Measurements from ENCODE around the gene NFAM1.

Gene NFAM1

DNA sequence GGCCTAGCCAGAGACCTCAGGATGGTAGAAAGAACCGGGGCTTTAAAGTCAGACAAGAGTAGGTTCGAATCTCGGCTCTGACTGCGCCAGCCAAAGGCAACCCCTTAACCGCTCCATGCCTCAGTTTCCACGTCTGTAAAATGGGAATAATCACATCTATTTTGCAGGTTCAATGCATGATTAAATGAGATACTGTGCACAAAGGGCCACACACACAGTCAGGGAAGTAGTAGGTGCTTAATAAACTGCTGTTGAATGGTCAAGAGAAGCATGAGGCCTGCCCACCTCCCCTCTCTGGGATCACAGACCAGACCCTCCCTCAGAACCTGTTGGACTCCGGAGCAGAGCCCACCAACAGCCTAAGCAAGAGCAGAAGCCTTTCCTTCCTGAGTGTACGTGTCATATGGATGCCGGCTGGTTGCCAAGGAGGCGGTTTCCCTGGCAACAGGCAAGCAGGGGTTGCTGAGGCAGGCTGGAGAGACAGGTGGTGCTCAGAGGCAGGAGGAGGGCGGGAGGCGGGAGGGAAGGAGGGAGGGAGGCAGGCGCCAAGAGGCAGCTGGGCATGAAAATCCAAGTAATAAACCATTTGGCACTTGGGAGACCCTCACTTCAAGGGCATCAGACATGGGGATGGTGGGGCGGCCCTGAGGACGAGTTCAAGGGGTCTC lies 43.9 kb downstream of the NFAM1 start:
- in situ Hi-C loops (cut with MboI; ENCODE audit: low sequenced_read_pairs): no loop called here

GRCh38 chr22:42387631-42388030 lies 44.6 kb downstream of the NFAM1 start:
- in situ Hi-C loops (cut with MboI; ENCODE audit: low sequenced_read_pairs): no loop called here

GRCh38 chr22:42385696-42386095 lies 46.5 kb downstream of the NFAM1 start:
- in situ Hi-C loops (cut with MboI; ENCODE audit: low sequenced_read_pairs): no loop called here

GRCh38 chr22:42384506-42384905 lies 47.7 kb downstream of the NFAM1 start:
- in situ Hi-C loops (cut with MboI; ENCODE audit: low sequenced_read_pairs): no loop called here

- in situ Hi-C loops (cut with MboI; ENCODE audit: low sequenced_read_pairs): no loop called here
These were observed 48.3 kb downstream of the NFAM1 start for GRCh38 chr22:42383851-42384417.

DNA sequence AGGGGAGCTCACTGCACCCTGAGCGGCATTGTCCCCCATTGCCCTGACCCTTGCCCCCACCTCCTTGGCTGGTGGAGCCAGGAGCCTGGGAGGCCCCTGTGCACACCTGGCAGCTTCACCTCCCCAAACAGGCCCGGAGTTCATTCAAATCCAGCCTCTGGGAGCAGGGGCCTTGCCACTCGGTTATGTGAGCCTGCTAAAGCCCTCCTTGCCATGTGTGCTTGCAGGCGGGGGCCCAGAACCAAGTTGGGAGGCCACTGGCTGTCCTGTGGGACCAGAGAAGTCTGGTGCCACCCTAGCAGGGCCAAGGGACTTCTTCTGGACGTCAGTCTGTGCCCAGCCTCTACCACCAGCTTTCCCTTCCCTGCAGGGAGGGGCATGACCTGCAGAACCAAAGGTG lies 48.9 kb downstream of the NFAM1 start:
- in situ Hi-C loops (cut with MboI; ENCODE audit: low sequenced_read_pairs): no loop called here

GRCh38 chr22:42380769-42381551 lies 51.2 kb downstream of the NFAM1 start:
- in situ Hi-C loops (cut with MboI; ENCODE audit: low sequenced_read_pairs): no loop called here

DNA sequence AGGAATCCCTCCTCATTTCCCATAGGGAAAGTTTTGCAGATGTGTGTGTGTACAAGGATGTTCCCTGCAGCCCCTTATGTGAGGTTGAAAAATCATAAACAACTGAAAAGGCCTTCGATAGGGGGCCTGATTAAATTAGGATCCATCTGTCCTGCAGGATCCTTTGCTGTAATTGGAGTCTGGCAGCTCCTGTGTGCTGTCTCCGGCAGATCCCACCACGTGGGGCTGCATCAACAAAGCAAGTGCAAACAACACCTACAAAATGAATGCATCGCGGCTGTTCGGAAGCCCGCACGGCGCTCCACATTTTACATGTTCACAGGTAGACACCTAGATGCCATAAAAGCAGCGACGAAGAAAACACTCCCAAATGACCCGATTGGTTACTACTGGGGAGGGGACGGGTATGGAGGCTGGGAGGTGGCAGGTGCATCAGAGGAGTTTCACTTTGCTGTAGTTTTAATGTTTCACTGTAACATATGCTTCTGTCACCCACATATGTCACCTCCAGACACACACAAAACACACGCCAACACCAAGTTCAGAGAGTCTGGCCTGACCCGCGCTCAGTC lies 52.2 kb downstream of the NFAM1 start:
- in situ Hi-C loops (cut with MboI; ENCODE audit: low sequenced_read_pairs): loop anchor here (10.0 kb wide), 1 partner anchor 55 kb away; the partner anchor contains the start of gene NFAM1

DNA sequence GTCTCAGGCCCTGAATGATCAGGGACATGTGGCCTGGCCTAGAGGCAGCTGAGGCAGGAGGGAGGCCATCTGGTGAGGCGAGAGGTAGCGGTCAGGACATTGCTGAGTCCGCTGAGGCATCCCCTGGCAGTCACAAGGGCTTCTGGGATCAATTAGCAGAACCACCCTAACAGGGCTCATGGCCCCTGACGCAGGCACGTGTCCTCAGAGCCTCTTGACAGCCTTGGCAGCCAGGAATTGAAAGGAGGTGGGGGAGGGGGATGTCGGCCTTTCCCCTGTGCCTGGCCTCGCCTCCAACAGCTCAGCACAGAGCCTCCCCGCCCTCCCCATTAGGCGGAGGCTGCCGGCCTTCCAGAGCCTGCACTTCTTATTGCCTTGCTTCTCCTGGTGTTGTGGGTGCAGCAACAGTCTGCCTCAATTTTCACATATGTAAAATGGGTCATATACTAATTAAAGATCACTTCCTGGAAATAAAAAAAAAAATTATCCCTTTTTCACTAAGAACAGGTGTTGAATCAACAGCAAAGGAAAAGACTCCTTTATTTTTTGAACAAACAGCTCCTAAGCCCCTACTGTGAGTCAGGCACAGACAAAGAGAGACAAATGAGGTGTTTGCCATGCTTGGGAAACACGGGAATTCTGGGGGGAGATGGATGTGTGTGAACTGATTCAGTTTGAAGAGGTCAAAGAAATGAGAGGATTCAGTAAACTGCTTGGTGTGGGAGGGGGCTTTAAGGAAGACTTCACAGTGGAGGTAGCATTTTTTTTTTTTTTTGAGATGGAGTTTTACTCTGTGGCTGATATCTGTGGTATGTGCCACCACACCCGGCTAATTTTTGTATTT lies 55.3 kb downstream of the NFAM1 start:
- in situ Hi-C loops (cut with MboI; ENCODE audit: low sequenced_read_pairs): loop anchor here (10.0 kb wide), 1 partner anchor 58 kb away; the partner anchor contains the start of gene NFAM1

- in situ Hi-C loops (cut with MboI; ENCODE audit: low sequenced_read_pairs): loop anchor here (10.0 kb wide), 1 partner anchor 59 kb away; the partner anchor contains the start of gene NFAM1
These were observed 56.2 kb downstream of the NFAM1 start for GRCh38 chr22:42375982-42376381.

- in situ Hi-C loops (cut with MboI; ENCODE audit: low sequenced_read_pairs): loop anchor here (10.0 kb wide), 1 partner anchor 62 kb away; the partner anchor contains the start of gene NFAM1
These were observed 59.2 kb downstream of the NFAM1 start for GRCh38 chr22:42372976-42373375.

DNA sequence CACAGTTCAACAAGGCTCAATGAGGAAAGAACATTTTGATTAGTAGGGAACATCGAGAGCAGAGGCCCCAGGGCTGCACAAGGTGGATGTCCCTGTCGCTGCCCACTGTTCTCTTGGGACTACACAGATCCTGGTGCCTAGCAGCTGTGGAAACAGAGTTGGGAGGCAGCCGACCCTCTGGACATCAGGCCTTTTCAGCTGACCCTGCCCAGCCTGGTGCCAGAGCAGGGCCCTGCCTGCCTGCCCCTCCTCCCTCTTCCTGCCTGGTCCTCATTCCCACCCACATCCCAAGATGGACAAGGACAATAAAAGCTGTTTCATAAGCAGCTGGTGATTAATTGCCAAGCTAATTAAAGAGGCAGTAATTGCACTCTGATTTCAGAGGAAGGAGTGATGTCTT lies 60.7 kb downstream of the NFAM1 start:
- in situ Hi-C loops (cut with MboI; ENCODE audit: low sequenced_read_pairs): loop anchor here (10.0 kb wide), 1 partner anchor 63 kb away; the partner anchor contains the start of gene NFAM1

DNA sequence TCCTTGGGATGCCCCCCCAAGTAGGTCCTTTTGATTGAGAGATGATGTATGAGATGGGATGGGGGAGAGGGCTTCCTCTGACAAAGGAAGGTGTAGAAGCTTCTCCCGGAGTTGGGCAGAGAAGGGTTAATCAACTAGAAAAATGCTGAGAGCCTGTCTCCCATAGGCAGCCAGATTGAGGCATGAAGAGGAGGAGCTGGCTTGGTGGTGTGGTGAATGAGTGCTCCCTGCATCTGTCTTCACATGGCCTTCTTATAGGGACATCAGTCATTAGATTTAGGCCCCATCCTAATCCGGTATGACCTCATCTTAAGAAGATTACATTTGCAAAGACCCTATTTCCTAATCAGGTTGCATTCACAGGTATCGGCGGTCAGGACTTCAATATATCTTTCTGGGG lies 61.1 kb downstream of the NFAM1 start:
- in situ Hi-C loops (cut with MboI; ENCODE audit: low sequenced_read_pairs): loop anchor here (10.0 kb wide), 1 partner anchor 64 kb away; the partner anchor contains the start of gene NFAM1

GRCh38 chr22:42369250-42370041 lies 62.8 kb downstream of the NFAM1 start:
- in situ Hi-C loops (cut with MboI; ENCODE audit: low sequenced_read_pairs): loop anchor here (10.0 kb wide), 1 partner anchor 65 kb away; the partner anchor contains the start of gene NFAM1

GRCh38 chr22:42368379-42369249 lies 63.6 kb downstream of the NFAM1 start:
- in situ Hi-C loops (cut with MboI; ENCODE audit: low sequenced_read_pairs): no loop called here

- in situ Hi-C loops (cut with MboI; ENCODE audit: low sequenced_read_pairs): no loop called here
These were observed 64.2 kb downstream of the NFAM1 start for GRCh38 chr22:42367980-42368378.

GRCh38 chr22:42366806-42367581 lies 65.2 kb downstream of the NFAM1 start:
- in situ Hi-C loops (cut with MboI; ENCODE audit: low sequenced_read_pairs): no loop called here
